Caco-2 (cell line): ENCODE data around the gene COL5A1. TPM values are rescaled to one million over a fixed set of nuclear protein-coding genes. Genes with fewer than 3 reads are reported as not detected.

Source experiments
- BruUV-seq: library from RNA; stranded (reverse); fragments of 400-500 nt; replicated peaks from 2 replicates; lab custom pipeline; 2021; lab: Mats Ljungman, UMichigan
- CTCF ChIA-PET: fragments of 300-600 bp; sonication (Branson Sonifier 250); formaldehyde crosslinking; loops from one replicate; lab custom pipeline; 2022; ENCODE audit warnings: antibody characterized with exemption; lab: Charles Lee
- POLR2A ChIA-PET: fragments of 300-600 bp; sonication (Branson Sonifier 250); formaldehyde crosslinking; loops from one replicate; lab custom pipeline; 2022; ENCODE audit warnings: antibody characterized with exemption; lab: Charles Lee
- DNase-seq, 2 experiments: peaks; one replicate each; pipeline versions ENCODE4 v3.0.0 to v3.0.0-alpha.2; 2020 to 2022
- H3K27me3 ChIP-seq: replicated peaks from 2 replicates; pipeline ENCODE4 v1.6.0; 2011; ENCODE audit warnings: low read length; ENCODE audit not compliant: control insufficient read depth, insufficient read depth
- H3K36me3 ChIP-seq: 2 replicates; pipeline ENCODE4 v1.5.1; 2011; ENCODE audit warnings: low read length; ENCODE audit not compliant: control insufficient read depth, insufficient read depth
- H3K4me1 ChIP-seq: fragments of 250-450 bp; sonication (Bioruptor Pico); 2 replicates; pipeline ENCODE4 v1.5.1; 2020; ENCODE audit warnings: mild to moderate bottlenecking
- H3K4me3 ChIP-seq: 2 replicates; pipeline ENCODE4 v1.5.1; 2011; ENCODE audit warnings: low read depth, mild to moderate bottlenecking, control low read depth, low read length
- H3K9me3 ChIP-seq: fragments of 250-450 bp; sonication (Bioruptor Pico); 2 replicates; pipeline ENCODE4 v1.5.1; 2020; ENCODE audit warnings: mild to moderate bottlenecking, moderate library complexity
- H3K27ac Mint-ChIP-seq: one replicate; pipeline ENCODE4 v1.8.0; 2022; ENCODE audit warnings: mixed read lengths; ENCODE audit not compliant: unreplicated experiment
- H3K27me3 Mint-ChIP-seq: one replicate; pipeline ENCODE4 v1.8.0; 2022; ENCODE audit warnings: mixed read lengths; ENCODE audit not compliant: insufficient read depth, unreplicated experiment
- H3K36me3 Mint-ChIP-seq: one replicate; pipeline ENCODE4 v1.8.0; 2022; ENCODE audit warnings: mild to moderate bottlenecking, mixed read lengths; ENCODE audit not compliant: insufficient read depth, unreplicated experiment
- H3K4me1 Mint-ChIP-seq: one replicate; pipeline ENCODE4 v1.8.0; 2022; ENCODE audit warnings: low read depth, mixed read lengths; ENCODE audit not compliant: unreplicated experiment
- H3K4me3 Mint-ChIP-seq: one replicate; pipeline ENCODE4 v1.8.0; 2022; ENCODE audit warnings: mild to moderate bottlenecking, moderate library complexity, mixed read lengths; ENCODE audit not compliant: unreplicated experiment
- H3K9me3 Mint-ChIP-seq: one replicate; pipeline ENCODE4 v1.8.0; 2022; ENCODE audit warnings: mixed read lengths; ENCODE audit not compliant: unreplicated experiment
- CTCF ChIP-seq, 2 experiments: fragments of 200-600 bp in 1 of 2; IDR thresholded peaks; 1 replicate in 1 of 2; 2 replicates in 1 of 2; pipeline versions ENCODE4 v1.5.1 to v1.8.0; 2011 to 2022; ENCODE audit warnings: antibody characterized with exemption in 1 of 2, control low read depth in 1 of 2, inconsistent platforms in 1 of 2, low read depth in 1 of 2, low read length in 1 of 2, mild to moderate bottlenecking in 1 of 2, moderate library complexity in 1 of 2; ENCODE audit not compliant: insufficient read depth in 1 of 2, severe bottlenecking in 1 of 2, unreplicated experiment in 1 of 2
- intact Hi-C: fragments of 100-400 bp; cut with micrococcal nuclease; formaldehyde crosslinking; loops from one replicate; pipeline ENCODE4 v1.10.0; 2022; ENCODE audit not compliant: unreplicated experiment
- total RNA-seq: library from RNA; stranded (reverse); gene quantifications from 2 replicates; pipeline ENCODE4 v1.2.3, GENCODE V29; 2022

The COL5A1 gene
- total RNA-seq, 1 experiment from 2014 or later = 4.8 TPM

GRCh38 chr9:134707031-134707680, 65.6 kb downstream of the COL5A1 start:
- no TSS peak for BruUV-seq
- intact Hi-C loops = no loop called here
- H3K4me1 Mint-ChIP-seq = no peaks in the 10 kb centered on the region
- H3K27ac Mint-ChIP-seq = no peak overlapping the region
- ChIA-PET POLR2A (no interaction called here), CTCF (interaction anchor here (0.5 to 1.5 kb wide), 2 partner anchors 9 to 94 kb away, joined by 3 to 4 read pairs; no protein-coding TSS in a partner anchor)
- no peak for TF ChIP-seq CTCF (IDR thresholded peaks at IDR 0.05; ENCODE audit: insufficient read depth in 1 of 2, low read depth in 1 of 2, low read length in 1 of 2, severe bottlenecking in 1 of 2, unreplicated experiment in 1 of 2)
- H3K4me3 Mint-ChIP-seq = no peak overlapping the region
- H3K36me3 Mint-ChIP-seq = no peaks in the 10 kb centered on the region
- no peaks in the 10 kb centered on the region for H3K36me3 ChIP-seq
- no peak for DNase-seq
- H3K27me3 ChIP-seq = no peaks in the 10 kb centered on the region
- H3K9me3 ChIP-seq = no peaks in the 10 kb centered on the region
- H3K27me3 Mint-ChIP-seq = no peaks in the 10 kb centered on the region
- H3K4me3 ChIP-seq = no peak overlapping the region
- no peaks in the 10 kb centered on the region for H3K9me3 Mint-ChIP-seq
- H3K4me1 ChIP-seq = no peaks in the 10 kb centered on the region

GRCh38 chr9:134707731-134708671, 66.4 kb downstream of the COL5A1 start:
- Mint-ChIP-seq H3K27ac (no peak overlapping the region), H3K27me3 (no peaks in the 10 kb centered on the region), H3K36me3 (no peaks in the 10 kb centered on the region), H3K4me3 (no peak overlapping the region), H3K9me3 (no peaks in the 10 kb centered on the region), H3K4me1 (no peaks in the 10 kb centered on the region)
- Histone ChIP-seq H3K4me1 (no peaks in the 10 kb centered on the region), H3K4me3 (no peak overlapping the region), H3K9me3 (no peaks in the 10 kb centered on the region), H3K36me3 (no peaks in the 10 kb centered on the region), H3K27me3 (no peaks in the 10 kb centered on the region)
- no peak for DNase-seq
- ChIA-PET POLR2A (no interaction called here), CTCF (interaction anchor here (1.5 kb wide), 1 partner anchor 10 kb away, joined by 4 read pairs; no protein-coding TSS in a partner anchor)
- TF ChIP-seq CTCF (IDR thresholded peaks at IDR 0.05; ENCODE audit: insufficient read depth in 1 of 2, low read depth in 1 of 2, low read length in 1 of 2, severe bottlenecking in 1 of 2, unreplicated experiment in 1 of 2) = no peak
- BruUV-seq = no TSS peak
- intact Hi-C loops = no loop called here

GRCh38 chr9:134708672-134709038, 67.1 kb downstream of the COL5A1 start:
- no peak for TF ChIP-seq CTCF (IDR thresholded peaks at IDR 0.05; ENCODE audit: insufficient read depth in 1 of 2, low read depth in 1 of 2, low read length in 1 of 2, severe bottlenecking in 1 of 2, unreplicated experiment in 1 of 2)
- H3K4me1 ChIP-seq = no peaks in the 10 kb centered on the region
- BruUV-seq = no TSS peak
- ChIA-PET CTCF (no interaction called here), POLR2A (no interaction called here)
- no peaks in the 10 kb centered on the region for H3K36me3 ChIP-seq
- no peak for DNase-seq
- H3K27me3 ChIP-seq = no peaks in the 10 kb centered on the region
- peaks cover 4% of the 10 kb centered on the region for H3K9me3 Mint-ChIP-seq
- no peaks in the 10 kb centered on the region for H3K4me1 Mint-ChIP-seq
- intact Hi-C loops = no loop called here
- no peaks in the 10 kb centered on the region for H3K36me3 Mint-ChIP-seq
- no peak overlapping the region for H3K4me3 Mint-ChIP-seq
- no peak overlapping the region for H3K4me3 ChIP-seq
- H3K27me3 Mint-ChIP-seq = no peaks in the 10 kb centered on the region
- H3K27ac Mint-ChIP-seq = no peak overlapping the region
- no peaks in the 10 kb centered on the region for H3K9me3 ChIP-seq
